Neutrophil (primary cell): Measurements from ENCODE around the gene AP3M1.
A peak's percentile ranks its signal among the peaks of the same experiment; 100 is the strongest.

Experiments
- H3K27ac ChIP-seq: fragments of 200-600 bp; sonication (generic); 2 replicates; pipeline ENCODE4 v1.5.1; 2016; ENCODE audit warnings: mild to moderate bottlenecking, moderate library complexity
- H3K27me3 ChIP-seq: fragments of 200-600 bp; sonication (generic); 2 replicates; pipeline ENCODE4 v1.6.0; 2016; ENCODE audit warnings: mild to moderate bottlenecking
- H3K36me3 ChIP-seq: fragments of 200-600 bp; sonication (generic); 2 replicates; pipeline ENCODE4 v1.5.1; 2017
- H3K4me1 ChIP-seq, 2 experiments: fragments of 200-600 bp in 1 of 2; sonication (generic) in 1 of 2; 1 replicate in 1 of 2; 2 replicates in 1 of 2; pipeline versions ENCODE4 v1.5.1 to v1.6.1; 2013 to 2016; ENCODE audit warnings: low read depth in 1 of 2, low read length in 1 of 2, mild to moderate bottlenecking in 1 of 2, moderate library complexity in 1 of 2; ENCODE audit not compliant: control insufficient read depth in 1 of 2, insufficient read depth in 1 of 2
- H3K4me3 ChIP-seq, 2 experiments: fragments of 200-600 bp in 1 of 2; sonication (generic) in 1 of 2; 1 replicate in 1 of 2; 2 replicates in 1 of 2; pipeline ENCODE4 v1.5.1; 2013 to 2016; ENCODE audit warnings: low read depth in 1 of 2, low read length in 1 of 2, mild to moderate bottlenecking in 1 of 2, moderate library complexity in 1 of 2
- H3K9me3 ChIP-seq: fragments of 200-600 bp; sonication (generic); 2 replicates; pipeline ENCODE4 v1.5.1; 2016
- CTCF ChIP-seq: fragments of 200-600 bp; sonication (generic); IDR thresholded peaks from 2 replicates; pipeline ENCODE4 v1.5.1; 2016; ENCODE audit warnings: antibody characterized with exemption

AP3M1 gene

GRCh38 chr10:74133923-74134820 lies 16.5 kb downstream of the AP3M1 start:
- TF ChIP-seq CTCF: no peak
- Histone ChIP-seq H3K27me3 (no peaks in the 10 kb centered on the region), H3K4me1 (peaks cover 0 to 6% of the 10 kb centered on the region in 2 experiments), H3K9me3 (no peaks in the 10 kb centered on the region), H3K27ac (no peak overlapping the region), H3K36me3 (peaks cover 86% of the 10 kb centered on the region), H3K4me3 (no peak overlapping the region)

- Histone ChIP-seq H3K27me3 (no peaks in the 10 kb centered on the region), H3K9me3 (no peaks in the 10 kb centered on the region), H3K4me1 (no peaks in the 10 kb centered on the region), H3K36me3 (peaks cover 95% of the 10 kb centered on the region), H3K4me3 (no peak overlapping the region), H3K27ac (peak overlapping the region; percentile 39)
- no peak for TF ChIP-seq CTCF
These were observed 27.5 kb downstream of the AP3M1 start for GRCh38 chr10:74123081-74123480.

- H3K4me1 ChIP-seq: no peaks in the 10 kb centered on the region
- H3K27ac ChIP-seq: no peak overlapping the region
- peaks cover 97% of the 10 kb centered on the region for H3K36me3 ChIP-seq
- no peak overlapping the region for H3K4me3 ChIP-seq
- H3K27me3 ChIP-seq: no peaks in the 10 kb centered on the region
- no peak for TF ChIP-seq CTCF
- H3K9me3 ChIP-seq: no peaks in the 10 kb centered on the region
These were observed 28.6 kb downstream of the AP3M1 start for GRCh38 chr10:74122060-74122459.

GRCh38 chr10:74121368-74121767 lies 29.3 kb downstream of the AP3M1 start:
- Histone ChIP-seq H3K4me3 (no peak overlapping the region), H3K36me3 (peaks cover 97% of the 10 kb centered on the region), H3K4me1 (no peaks in the 10 kb centered on the region), H3K27me3 (no peaks in the 10 kb centered on the region), H3K27ac (peak overlapping the region; percentile 24), H3K9me3 (no peaks in the 10 kb centered on the region)
- TF ChIP-seq CTCF: no peak

- Histone ChIP-seq H3K4me3 (no peak overlapping the region), H3K27me3 (no peaks in the 10 kb centered on the region), H3K36me3 (peaks cover 97% of the 10 kb centered on the region), H3K27ac (peak overlapping the region; percentile 24), H3K9me3 (no peaks in the 10 kb centered on the region), H3K4me1 (no peaks in the 10 kb centered on the region)
- TF ChIP-seq CTCF: no peak
These were observed 29.7 kb downstream of the AP3M1 start for GRCh38 chr10:74120911-74121310.
